ENCODE measurements around the gene ATP5MK. TPM values are rescaled to one million over a fixed set of nuclear protein-coding genes. Genes with fewer than 3 reads are reported as not detected.
"Not testable (repeated sequence)": the region's sequence is repeated elsewhere in the genome, so short reads cannot be mapped to it uniquely, and the experiment has no call there.

ATP5MK gene, protein sequence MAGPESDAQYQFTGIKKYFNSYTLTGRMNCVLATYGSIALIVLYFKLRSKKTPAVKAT
- 399 TPM for total RNA-seq

DNA sequence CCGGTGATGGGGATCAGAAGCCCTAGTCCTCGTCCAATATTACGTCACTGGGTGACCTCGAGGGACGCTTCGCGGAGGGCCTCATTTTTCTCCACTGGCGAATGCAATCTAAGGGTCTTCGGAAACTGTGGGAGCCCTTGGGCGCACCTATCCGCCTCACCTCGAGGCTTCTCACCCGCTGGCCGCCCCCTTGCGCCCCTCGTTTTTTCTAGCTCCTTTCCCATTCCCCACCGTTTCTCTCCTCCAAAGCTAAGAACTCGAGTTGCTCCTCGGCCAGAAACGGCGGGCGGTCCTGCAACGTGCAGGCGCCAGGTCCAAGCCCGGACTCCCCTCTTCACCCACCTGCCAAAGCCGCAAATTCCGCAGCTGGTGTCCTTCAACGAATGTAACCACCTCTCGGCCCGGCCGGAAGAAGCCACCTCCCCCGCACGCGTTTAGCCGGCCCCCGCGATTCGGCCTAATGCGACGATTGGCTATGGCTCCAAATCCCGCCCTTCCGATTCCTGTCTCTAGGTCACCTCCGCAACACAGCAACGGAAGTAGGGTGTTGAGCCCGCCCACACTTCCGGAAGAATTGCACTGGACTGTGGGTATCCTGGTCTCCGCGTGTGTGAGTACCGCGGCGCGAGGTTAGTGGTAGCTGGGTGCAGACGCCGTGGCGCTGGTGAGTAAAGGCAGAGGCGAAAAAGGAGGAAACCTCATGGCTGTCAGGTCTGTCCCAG, at the start of gene ATP5MK, which contains the start of gene PDCD11:
TSS of gene ATP5MK (minus strand) at position 409 of the 722 bp plus-strand sequence. CDS start 4,018 bp downstream, outside the sequence.
TSS of gene PDCD11 (plus strand) at position 560 of the 722 bp plus-strand sequence. CDS start 1,801 bp downstream, outside the sequence.
- ATAC-seq, result peak; percentile 100

- ATAC-seq, result no peak
Measured at GRCh38 chr10:103445366-103445765, 49.1 kb upstream of the ATP5MK start.

GRCh38 chr10:103444478-103444877, 48.2 kb upstream of the ATP5MK start:
- ATAC-seq, result no peak

DNA sequence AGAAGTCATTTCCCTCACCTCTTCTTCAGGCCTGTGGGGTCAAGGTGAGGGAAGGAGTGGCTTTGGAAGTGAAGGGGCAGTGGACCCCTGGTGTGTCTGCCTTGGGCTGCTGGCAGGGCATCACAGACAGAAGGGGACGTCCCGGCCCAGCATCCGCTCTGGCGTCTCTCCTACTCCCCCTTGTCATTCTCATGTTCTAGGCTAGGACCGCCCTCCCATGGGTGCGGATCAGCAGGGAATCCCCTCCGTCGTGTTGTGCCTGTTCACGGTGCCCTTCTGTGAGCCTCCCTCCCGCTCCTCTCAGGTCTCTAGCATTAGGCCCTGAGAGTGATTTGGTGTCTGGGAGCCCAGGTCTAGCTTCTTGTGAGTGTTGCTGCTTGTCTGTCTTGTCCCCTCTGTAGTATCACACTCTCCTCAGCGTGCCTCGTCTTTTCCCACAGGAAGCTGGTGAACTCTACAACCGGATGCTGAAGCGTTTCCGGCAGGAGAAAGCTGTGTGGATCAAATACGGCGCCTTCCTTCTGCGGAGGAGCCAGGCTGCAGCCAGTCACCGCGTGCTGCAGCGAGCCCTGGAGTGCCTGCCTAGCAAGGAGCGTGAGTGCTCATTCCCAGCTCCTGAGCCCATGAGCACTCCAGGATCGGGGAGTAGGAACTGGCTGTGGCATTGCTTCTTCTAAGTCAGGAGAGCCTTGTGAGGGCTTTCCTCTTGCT, 47.4 kb upstream of the ATP5MK start:
- no peak for ATAC-seq

DNA sequence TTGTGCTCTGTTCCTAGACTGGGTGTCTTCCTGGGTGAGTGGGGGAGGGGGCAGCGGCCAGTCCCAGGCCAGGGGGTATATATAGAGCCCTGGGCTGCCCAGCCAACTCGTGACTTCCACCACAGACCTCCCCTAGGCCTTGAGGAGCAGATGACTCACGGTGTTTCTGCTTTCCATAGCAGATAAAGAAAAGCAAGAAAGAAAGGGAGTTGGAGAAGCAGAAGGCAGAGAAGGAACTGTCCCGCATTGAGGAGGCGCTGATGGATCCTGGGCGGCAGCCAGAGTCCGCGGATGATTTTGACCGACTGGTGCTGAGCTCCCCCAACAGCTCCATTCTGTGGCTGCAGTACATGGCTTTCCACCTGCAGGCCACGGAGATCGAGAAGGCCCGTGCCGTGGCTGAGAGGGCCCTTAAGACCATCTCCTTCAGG, 45.8 kb upstream of the ATP5MK start:
- ATAC-seq, result no peak

- ATAC-seq, result no peak
Measured at GRCh38 chr10:103441611-103442010, 45.3 kb upstream of the ATP5MK start.

- no peak for ATAC-seq
Measured at GRCh38 chr10:103441206-103441605, 44.9 kb upstream of the ATP5MK start.

- ATAC-seq, result peak; percentile 17
Measured at GRCh38 chr10:103440416-103440815, 44.1 kb upstream of the ATP5MK start.

DNA sequence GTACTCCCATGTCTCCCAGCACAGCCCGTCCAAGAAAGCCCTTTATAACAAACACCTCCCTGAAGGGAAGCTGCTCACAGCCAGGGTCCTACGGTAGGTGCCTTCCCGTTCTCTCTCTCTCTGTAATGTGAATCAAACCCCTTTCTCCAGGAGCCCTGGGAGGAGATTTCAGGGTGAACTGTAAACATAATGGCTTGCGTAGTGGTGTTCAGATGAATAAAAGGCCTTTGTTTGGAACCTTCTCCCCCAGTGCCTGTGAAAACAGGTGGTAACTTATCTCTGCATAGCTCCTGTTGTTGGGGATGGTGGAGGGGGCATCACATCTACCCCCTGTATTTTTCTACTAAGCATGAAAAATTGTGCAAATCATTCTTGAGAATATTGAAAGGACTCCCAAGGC, 43.5 kb upstream of the ATP5MK start:
- ATAC-seq, result no peak

GRCh38 chr10:103433858-103434257, 37.6 kb upstream of the ATP5MK start:
- ATAC-seq, result no peak

- no peak for ATAC-seq
Measured at GRCh38 chr10:103431902-103432301, 35.6 kb upstream of the ATP5MK start.

DNA sequence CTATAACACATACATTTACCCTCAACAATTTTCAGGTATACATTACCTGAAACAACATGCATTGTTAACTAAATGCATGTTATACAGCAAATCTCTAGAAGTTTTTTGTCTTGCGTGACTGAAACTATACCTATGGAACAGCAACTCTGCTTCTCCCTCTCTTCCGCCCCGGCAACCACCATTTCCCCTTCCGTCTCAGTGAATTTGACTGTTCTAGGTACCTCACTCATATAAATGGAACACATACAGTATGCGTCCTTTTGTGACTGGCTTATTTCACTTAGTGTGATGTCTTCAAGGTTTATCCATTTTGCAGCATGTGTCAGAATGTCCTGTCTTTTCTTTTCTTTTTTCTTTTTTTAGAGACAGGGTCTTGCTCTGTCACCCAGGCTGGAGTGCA, 33.4 kb upstream of the ATP5MK start:
- no peak for ATAC-seq

GRCh38 chr10:103428989-103429643, 32.8 kb upstream of the ATP5MK start:
- ATAC-seq, result no peak

- no peak for ATAC-seq
Measured at GRCh38 chr10:103427866-103428265, 31.6 kb upstream of the ATP5MK start.

DNA sequence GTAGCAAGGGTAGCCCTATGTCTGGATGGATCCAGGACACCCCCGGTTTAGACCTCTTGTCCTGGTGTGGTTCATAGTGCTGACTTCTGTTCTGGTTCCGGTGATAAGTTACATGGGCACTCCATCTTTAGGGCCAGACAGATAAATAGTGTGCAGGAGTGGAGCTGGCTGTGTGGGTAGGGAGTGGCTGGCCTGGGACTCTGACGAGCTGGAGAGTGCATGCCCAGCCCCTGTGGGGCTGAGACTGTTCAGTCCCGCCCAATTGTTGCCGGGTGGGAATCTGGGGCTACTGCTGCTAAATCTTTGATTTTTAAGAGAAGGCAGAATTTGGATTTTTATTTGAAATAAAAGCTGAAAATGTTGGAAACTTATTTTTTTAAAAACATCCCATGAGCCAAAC, 27.5 kb upstream of the ATP5MK start:
- ATAC-seq, result no peak

DNA sequence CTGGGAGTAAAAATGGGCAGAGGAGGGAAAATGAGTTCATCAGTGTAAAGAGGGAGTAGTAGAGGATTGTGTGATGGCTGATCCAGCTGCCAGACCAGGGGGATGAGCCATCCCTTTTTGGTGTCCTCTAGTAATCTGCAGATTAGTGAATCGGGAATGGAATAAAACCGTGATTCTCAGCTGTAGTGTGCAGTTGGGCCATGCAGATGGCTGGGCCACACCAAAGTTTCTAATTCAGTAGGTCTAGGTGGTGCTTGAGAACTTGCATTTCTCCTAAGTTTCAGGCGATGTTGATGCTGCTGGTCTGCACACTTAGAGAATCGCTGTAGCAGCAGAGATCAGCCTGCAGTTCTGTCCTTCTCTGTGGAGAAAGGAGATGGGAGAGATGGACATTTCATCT, 22.8 kb upstream of the ATP5MK start:
- ATAC-seq, result no peak

GRCh38 chr10:103417601-103418000, 21.3 kb upstream of the ATP5MK start:
- ATAC-seq, result no peak

GRCh38 chr10:103417148-103417469, 20.8 kb upstream of the ATP5MK start:
- ATAC-seq, result not testable (repeated sequence)

GRCh38 chr10:103416436-103417147, 20.3 kb upstream of the ATP5MK start:
- peak; percentile 53 for ATAC-seq

GRCh38 chr10:103415581-103415980, 19.3 kb upstream of the ATP5MK start:
- no peak for ATAC-seq

DNA sequence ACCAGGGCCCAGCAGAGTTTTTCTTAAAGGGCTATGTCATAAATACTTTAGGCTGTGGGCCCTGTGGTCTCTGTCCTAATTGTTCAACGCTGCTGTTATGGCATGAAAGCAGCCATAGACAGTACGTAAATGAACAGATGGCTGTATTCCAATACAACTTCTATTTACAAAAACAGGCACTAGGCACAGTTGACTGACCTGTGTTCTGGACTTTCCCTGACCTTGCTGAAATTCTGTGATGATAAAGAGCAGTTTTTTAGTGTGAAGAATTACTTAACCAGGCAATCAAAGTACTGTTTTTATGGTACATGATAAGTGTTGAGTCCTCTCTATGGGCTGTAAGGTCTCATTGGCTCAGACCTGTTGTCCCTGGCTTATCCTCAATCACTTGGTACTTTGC, 17.3 kb upstream of the ATP5MK start:
- ATAC-seq, result no peak

GRCh38 chr10:103397191-103397825, 1.0 kb upstream of the ATP5MK start:
- ATAC-seq, result no peak

- ATAC-seq, result no peak
Measured at GRCh38 chr10:103396789-103397087, 463 bp upstream of the ATP5MK start.

Data from esophagus mucosa (tissue), 1 donor.